ENCODE data around the gene CEP68.
A peak's percentile ranks its signal among the peaks of the same experiment; 100 is the strongest.
"Not testable (repeated sequence)": the region's sequence is repeated elsewhere in the genome, so short reads cannot be mapped to it uniquely, and the experiment has no call there.

The CEP68 gene

DNA sequence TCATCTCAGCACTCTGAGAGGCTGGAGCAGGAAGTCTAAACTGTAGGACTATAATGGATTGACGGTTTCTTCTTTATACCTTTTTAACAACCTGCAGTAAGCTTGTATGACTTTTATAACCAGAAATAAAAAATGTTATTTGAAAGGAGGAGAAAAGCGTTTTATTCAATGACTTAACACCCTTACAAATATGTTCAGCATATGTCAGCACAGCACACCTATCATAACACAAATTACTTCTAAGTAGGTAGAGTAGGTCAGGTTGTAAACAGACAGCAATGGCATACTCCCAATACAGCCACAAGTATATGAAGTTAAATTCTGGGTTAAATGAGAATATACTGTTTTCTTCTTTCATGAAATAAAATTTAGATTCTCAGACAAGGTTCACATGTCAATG, 57.6 kb downstream of the CEP68 start:
- Histone ChIP-seq H3K27ac (ENCODE audit: low read depth, low read length) (no peak overlapping the region), H3K9ac (ENCODE audit: low read length) (no peak overlapping the region), H3K4me3 (ENCODE audit: low read length) (no peak overlapping the region), H3K36me3 (ENCODE audit: control insufficient read depth, insufficient read depth, low read length) (no peaks in the 10 kb centered on the region), H3K27me3 (ENCODE audit: control insufficient read depth, insufficient read depth, low read length) (no peaks in the 10 kb centered on the region), H3K4me1 (ENCODE audit: control insufficient read depth, insufficient read depth, low read length) (no peaks in the 10 kb centered on the region)

DNA sequence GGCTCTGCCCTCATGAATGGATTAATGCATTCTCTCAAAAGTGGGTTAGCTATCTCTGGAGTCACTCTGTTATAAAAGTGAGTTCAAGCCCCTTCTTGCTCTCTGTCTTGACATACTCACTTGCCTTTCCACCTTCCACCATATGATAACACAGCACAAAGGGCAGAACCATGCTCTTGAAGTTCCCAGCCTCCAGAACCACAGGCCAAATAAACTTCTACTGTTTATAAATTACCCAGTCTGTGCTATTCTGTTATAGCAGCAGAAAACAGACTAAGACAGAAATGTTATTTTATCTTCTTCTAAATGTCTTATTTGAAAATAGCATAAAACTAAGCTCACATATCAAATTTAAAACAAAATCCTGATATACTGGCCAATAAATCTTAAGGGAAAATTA, 58.7 kb downstream of the CEP68 start:
- Histone ChIP-seq H3K4me3 (ENCODE audit: low read length) (no peak overlapping the region), H3K4me1 (ENCODE audit: control insufficient read depth, insufficient read depth, low read length) (no peaks in the 10 kb centered on the region), H3K9ac (ENCODE audit: low read length) (no peak overlapping the region), H3K27me3 (ENCODE audit: control insufficient read depth, insufficient read depth, low read length) (no peaks in the 10 kb centered on the region), H3K27ac (ENCODE audit: low read depth, low read length) (no peak overlapping the region), H3K36me3 (ENCODE audit: control insufficient read depth, insufficient read depth, low read length) (no peaks in the 10 kb centered on the region)

DNA sequence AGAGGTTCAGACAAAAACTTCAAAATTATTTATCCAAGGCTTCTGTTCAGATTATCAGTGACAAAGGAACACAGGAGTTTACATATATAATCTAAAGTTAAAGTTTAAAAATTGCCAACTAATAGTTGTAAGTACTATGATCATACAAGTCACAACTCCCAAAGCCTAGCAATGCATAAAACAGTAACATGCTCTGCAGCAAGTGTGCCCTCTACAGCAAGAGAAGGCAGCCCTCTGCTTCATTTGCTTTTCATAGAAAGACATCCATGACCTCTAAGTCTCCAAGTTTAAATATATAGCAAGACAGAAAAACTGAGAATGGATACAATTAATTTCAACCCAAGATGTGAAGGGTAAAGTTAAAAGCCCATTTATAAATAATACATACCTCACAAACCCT, 60.4 kb downstream of the CEP68 start:
- H3K9ac ChIP-seq (ENCODE audit: low read length): no peak overlapping the region
- no peak overlapping the region for H3K4me3 ChIP-seq (ENCODE audit: low read length)
- H3K27me3 ChIP-seq (ENCODE audit: control insufficient read depth, insufficient read depth, low read length): no peaks in the 10 kb centered on the region
- no peaks in the 10 kb centered on the region for H3K36me3 ChIP-seq (ENCODE audit: control insufficient read depth, insufficient read depth, low read length)
- H3K4me1 ChIP-seq (ENCODE audit: control insufficient read depth, insufficient read depth, low read length): peaks cover 3% of the 10 kb centered on the region
- H3K27ac ChIP-seq (ENCODE audit: low read depth, low read length): no peak overlapping the region

DNA sequence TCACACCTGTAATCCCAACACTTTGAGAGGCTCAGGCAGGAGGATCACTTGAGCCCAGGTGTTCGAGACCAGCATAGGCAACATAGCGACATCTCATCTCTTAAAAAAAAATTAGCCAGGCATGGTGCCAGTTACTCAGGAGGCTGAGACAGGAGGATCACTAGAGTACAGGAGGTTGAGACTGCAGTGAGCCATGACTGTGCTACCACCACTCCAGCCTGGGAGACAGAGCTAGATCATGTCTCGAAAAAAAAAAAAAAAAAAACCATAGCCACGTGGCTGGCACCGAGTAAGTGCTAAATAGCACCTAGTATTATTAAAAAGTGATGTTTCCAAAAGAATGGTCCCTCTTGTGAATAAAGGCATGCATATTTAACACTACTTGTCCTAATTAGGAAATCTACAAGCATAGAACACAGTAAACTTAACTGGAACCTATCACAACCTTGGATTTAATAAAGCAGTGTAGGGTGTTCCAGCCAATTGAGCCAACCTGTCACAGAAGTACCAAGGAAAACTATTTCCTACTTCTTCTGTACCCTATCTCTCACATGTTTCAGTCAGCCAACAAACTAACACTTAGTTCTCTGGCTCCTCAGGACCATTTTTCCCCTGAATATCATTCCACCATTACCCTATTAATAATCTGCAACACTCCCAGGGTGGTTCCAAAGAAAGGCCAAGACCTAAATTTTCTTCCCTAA, 64.9 kb downstream of the CEP68 start:
- Histone ChIP-seq H3K36me3 (ENCODE audit: control insufficient read depth, insufficient read depth, low read length) (no peaks in the 10 kb centered on the region), H3K27me3 (ENCODE audit: control insufficient read depth, insufficient read depth, low read length) (no peaks in the 10 kb centered on the region), H3K4me3 (ENCODE audit: low read length) (no peak overlapping the region), H3K9ac (ENCODE audit: low read length) (no peak overlapping the region), H3K4me1 (ENCODE audit: control insufficient read depth, insufficient read depth, low read length) (peaks cover 3% of the 10 kb centered on the region), H3K27ac (ENCODE audit: low read depth, low read length) (no peak overlapping the region)

DNA sequence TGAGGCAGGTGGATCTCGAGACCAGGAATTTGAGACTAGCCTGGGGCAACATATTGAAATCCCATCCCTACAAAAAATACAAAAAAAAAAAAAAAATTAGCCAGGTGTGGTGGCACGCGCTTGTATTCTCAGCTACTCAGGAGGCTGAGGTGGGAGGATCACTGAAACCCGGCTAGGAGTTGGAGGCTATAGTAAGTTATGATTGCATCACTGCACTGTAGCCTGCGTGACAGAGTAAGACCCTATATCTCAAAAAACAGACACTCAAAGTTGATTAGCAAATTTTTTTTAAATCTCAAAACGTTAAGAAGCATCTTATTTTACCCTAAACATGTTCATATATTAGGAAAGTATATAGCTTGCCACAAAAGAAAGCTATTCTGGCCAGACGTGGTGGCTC, 66.1 kb downstream of the CEP68 start:
- Histone ChIP-seq H3K9ac (ENCODE audit: low read length) (no peak overlapping the region), H3K4me3 (ENCODE audit: low read length) (no peak overlapping the region), H3K27me3 (ENCODE audit: control insufficient read depth, insufficient read depth, low read length) (no peaks in the 10 kb centered on the region), H3K27ac (ENCODE audit: low read depth, low read length) (no peak overlapping the region), H3K36me3 (ENCODE audit: control insufficient read depth, insufficient read depth, low read length) (no peaks in the 10 kb centered on the region), H3K4me1 (ENCODE audit: control insufficient read depth, insufficient read depth, low read length) (peaks cover 6% of the 10 kb centered on the region)

DNA sequence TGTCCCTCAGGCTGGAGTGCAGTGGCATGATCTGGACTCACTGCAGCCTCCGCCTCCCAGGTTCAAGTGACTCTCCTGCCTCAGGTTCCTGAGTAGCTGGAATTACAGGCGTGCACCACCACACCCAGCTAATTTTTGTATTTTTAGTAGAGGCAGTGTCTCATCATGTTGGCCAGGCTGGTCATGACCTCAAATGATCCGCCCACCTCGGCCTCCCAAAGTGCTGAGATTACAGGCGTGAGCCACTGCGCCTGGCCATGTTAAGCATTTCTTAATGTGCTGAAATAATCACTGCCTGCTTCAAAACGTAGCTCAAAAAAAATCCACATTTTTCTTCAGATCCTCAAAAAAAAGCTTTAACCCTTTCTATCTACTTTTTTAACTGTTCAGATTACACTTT, 69.2 kb downstream of the CEP68 start:
- not testable (repeated sequence) for H3K27me3 ChIP-seq (ENCODE audit: control insufficient read depth, insufficient read depth, low read length); H3K36me3 ChIP-seq (ENCODE audit: control insufficient read depth, insufficient read depth, low read length); H3K27ac ChIP-seq (ENCODE audit: low read depth, low read length); H3K4me3 ChIP-seq (ENCODE audit: low read length); H3K9ac ChIP-seq (ENCODE audit: low read length)
- peaks cover 11% of the 10 kb centered on the region for H3K4me1 ChIP-seq (ENCODE audit: control insufficient read depth, insufficient read depth, low read length)

DNA sequence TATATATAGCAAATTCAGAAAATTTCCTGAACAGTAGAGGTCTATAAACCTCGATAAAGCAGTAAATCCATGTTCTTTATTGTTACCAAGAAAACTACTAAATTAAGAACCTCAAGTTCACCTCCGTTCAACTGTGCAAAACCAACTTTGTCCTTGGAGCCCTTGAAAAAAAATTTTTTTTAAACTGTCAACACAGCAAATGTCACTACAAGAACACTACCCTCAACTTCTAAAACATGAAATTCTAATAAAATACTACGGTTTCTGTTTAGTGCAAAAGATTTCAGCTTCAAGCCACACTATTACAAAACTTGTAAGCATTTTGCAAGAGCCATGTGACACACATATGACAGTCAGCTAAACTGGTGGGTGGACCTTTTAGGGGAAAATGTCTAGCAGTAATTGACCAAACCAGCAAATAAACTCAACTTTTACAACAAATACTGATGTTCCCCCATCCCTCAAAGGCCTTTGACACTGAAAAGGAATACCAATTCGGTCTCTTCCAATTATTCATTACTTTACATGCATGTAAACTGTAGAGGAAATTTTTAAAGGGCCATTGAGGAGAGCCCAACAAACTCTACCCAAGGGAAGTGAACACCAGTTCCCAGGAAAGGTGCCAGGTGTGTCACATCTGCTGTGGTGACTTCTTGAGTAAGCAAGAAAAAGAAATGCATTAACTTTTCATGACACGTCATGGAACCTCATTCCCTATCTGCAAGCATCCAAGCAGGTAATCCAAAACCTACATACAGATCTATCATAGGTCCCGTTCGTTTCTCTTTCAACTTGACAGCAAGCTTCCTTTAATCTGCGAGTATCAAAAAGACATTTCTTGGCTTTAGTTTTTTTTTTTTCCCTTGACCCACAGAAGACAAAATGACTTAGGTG, 72.3 kb downstream of the CEP68 start:
- Histone ChIP-seq H3K4me3 (ENCODE audit: low read length) (peak overlapping the region; percentile 99), H3K9ac (ENCODE audit: low read length) (peak overlapping the region; percentile 97), H3K27ac (ENCODE audit: low read depth, low read length) (peak overlapping the region; percentile 99), H3K27me3 (ENCODE audit: control insufficient read depth, insufficient read depth, low read length) (peaks cover 3% of the 10 kb centered on the region), H3K4me1 (ENCODE audit: control insufficient read depth, insufficient read depth, low read length) (peaks cover 8% of the 10 kb centered on the region), H3K36me3 (ENCODE audit: control insufficient read depth, insufficient read depth, low read length) (no peaks in the 10 kb centered on the region)

DNA sequence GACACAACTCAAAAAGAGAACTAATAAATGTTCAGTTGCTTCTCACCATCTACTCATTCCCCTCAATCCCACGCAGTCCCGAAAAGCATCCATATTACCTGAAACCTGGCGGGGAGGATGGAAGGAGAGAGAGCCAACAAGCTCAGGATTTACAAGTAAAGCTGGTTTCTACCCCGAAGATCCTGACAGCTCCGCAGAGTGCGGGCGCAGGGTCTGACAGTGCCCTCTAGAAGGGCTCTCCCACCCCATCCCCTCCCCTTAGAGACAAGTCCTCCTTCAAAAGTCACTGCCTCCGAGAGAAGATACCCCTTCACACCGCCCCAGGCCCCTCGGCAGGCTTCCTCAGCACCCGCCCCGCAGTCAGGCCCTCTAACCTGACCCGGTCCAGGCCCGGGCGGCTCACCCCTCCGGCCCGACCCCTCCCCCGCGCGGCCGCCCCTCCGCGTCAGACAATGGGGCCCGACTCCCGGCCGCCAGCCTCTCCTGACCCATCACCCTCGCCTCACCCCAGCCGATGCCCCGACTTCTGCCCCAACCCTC, 73.1 kb downstream of the CEP68 start:
- H3K4me1 ChIP-seq (ENCODE audit: control insufficient read depth, insufficient read depth, low read length): peaks cover 8% of the 10 kb centered on the region
- H3K9ac ChIP-seq (ENCODE audit: low read length): peak overlapping the region; percentile 97
- H3K27ac ChIP-seq (ENCODE audit: low read depth, low read length): peak overlapping the region; percentile 99
- peaks cover 3% of the 10 kb centered on the region for H3K27me3 ChIP-seq (ENCODE audit: control insufficient read depth, insufficient read depth, low read length)
- H3K36me3 ChIP-seq (ENCODE audit: control insufficient read depth, insufficient read depth, low read length): no peaks in the 10 kb centered on the region
- peak overlapping the region; percentile 99 for H3K4me3 ChIP-seq (ENCODE audit: low read length)

DNA sequence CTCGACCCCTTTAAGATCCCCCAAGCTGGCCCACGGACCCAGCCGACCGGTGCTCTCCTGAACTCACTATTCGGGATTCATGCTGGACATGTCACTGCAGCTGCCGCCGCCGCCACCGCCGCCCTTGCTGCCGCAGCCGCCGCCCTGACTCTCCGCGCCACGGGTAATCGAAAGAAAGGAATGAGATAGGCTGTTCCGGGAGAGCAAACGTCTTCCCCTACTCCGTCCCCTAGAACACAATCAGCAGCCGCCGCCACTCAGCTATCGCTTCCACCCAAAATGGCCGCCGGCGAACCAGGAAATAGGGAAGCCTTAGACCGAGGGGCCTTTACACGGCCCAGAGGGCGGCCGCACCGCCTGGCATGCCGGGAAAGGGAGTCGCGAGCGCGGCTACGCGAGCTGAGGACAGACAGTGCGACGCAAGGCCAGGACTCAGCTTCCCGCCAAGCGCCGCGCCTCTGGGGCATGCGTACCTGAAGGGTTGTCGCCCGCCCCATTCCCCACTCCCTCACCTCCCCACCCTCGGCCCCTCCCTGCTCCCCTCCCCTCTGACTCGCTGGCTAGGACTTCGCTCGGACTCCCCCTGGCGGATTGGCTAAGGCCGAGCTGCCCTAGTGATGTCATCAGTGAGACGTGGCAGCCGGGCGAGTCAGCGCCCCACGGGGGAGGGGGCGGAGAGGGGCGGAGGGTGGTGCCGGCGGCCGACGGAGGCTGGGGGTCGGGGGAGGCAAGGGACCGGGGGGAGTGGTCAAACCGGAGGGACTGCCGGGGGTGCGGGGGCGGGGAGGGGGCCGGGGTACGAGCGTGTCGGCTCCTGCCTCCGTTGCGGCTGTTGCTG, 73.8 kb downstream of the CEP68 start, which contains the start of gene RAB1A:
RAB1A (minus strand) TSS at position 281 of the 838 bp plus-strand sequence; CDS start at position 90, 191 bp downstream.
- peak within 1 kb of the TSS; percentile 99 for H3K27ac ChIP-seq (ENCODE audit: low read depth, low read length)
- H3K27me3 ChIP-seq (ENCODE audit: control insufficient read depth, insufficient read depth, low read length): peaks cover 3% of the 10 kb centered on the region
- H3K9ac ChIP-seq (ENCODE audit: low read length): peak within 1 kb of the TSS; percentile 97
- peak within 1 kb of the TSS; percentile 99 for H3K4me3 ChIP-seq (ENCODE audit: low read length)
- peaks cover 8% of the 10 kb centered on the region for H3K4me1 ChIP-seq (ENCODE audit: control insufficient read depth, insufficient read depth, low read length)
- H3K36me3 ChIP-seq (ENCODE audit: control insufficient read depth, insufficient read depth, low read length): no peaks in the 10 kb centered on the region

DNA sequence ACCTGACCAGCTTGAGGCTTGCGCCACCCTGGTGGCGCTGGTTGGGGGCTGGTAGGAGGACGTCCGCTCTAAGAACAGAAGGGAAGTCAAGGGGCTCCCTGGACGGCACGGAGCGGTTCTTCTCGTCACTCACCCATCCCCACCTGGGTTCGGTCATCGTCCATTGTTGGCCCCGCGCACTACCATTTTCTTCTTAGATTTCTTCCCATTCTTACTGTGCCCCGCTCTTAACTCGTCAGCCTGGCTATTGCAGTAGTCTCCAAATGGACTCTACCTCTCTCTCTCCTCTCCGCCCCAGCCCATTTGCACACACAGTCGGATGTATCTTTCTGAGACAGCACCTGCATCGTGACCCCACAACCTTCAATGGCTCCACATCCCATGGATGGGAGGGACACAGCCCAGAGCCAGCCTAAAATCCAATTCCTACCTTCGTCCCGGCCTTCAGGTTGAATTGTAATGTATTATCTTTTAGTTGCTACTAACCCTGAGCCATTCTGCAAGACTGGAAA, 74.5 kb downstream of the CEP68 start:
- Histone ChIP-seq H3K9ac (ENCODE audit: low read length) (peak overlapping the region; percentile 50), H3K4me1 (ENCODE audit: control insufficient read depth, insufficient read depth, low read length) (peaks cover 8% of the 10 kb centered on the region)

DNA sequence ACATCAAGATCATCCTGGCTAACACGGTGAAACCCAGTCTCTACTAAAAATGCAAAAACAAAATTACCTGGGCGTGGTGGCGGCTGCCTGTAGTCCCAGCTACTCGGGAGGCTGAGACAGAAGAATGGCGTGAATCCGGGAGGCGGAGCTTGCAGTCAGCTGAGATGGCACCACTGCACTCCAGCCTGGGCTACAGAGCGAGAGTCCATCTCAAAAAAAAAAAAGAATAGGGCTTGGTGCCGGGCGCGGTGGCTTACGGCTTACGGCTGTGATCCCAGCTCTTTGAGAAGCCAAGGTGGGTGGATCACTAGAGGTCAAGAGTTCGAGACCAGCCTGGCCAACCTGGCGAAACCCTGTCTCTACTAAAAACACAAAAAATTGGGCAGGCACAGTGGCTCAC, 76.7 kb downstream of the CEP68 start:
- not testable (repeated sequence) for H3K4me3 ChIP-seq (ENCODE audit: low read length); H3K27ac ChIP-seq (ENCODE audit: low read depth, low read length); H3K9ac ChIP-seq (ENCODE audit: low read length); H3K36me3 ChIP-seq (ENCODE audit: control insufficient read depth, insufficient read depth, low read length); H3K27me3 ChIP-seq (ENCODE audit: control insufficient read depth, insufficient read depth, low read length); H3K4me1 ChIP-seq (ENCODE audit: control insufficient read depth, insufficient read depth, low read length)

More for the DNA sequence above, 74.5 kb downstream of the CEP68 start:
- Histone ChIP-seq H3K4me3 (ENCODE audit: low read length) (peak overlapping the region; percentile 70), H3K27me3 (ENCODE audit: control insufficient read depth, insufficient read depth, low read length) (peaks cover 3% of the 10 kb centered on the region), H3K36me3 (ENCODE audit: control insufficient read depth, insufficient read depth, low read length) (no peaks in the 10 kb centered on the region), H3K27ac (ENCODE audit: low read depth, low read length) (peak overlapping the region; percentile 70)

DNA sequence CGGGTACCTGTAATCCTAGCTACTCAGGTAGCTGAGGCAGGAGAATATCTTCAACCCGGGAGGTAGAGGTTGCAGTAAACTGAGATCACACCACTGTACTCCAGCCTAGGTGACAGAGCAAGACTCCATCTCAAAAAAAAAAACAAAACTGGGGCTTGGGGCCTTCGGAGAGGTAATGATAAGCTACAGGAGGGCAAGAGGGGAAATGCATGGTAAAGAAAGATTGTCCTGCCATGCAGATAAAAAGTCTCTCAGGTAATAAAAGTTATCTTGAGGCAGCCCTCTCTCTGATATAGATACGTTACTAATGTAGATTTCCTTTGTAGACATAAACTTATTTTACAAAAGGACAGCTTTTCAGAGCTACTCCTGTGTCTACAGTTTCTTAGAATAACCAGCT, 77.4 kb downstream of the CEP68 start:
- Histone ChIP-seq H3K9ac (ENCODE audit: low read length) (no peak overlapping the region), H3K4me1 (ENCODE audit: control insufficient read depth, insufficient read depth, low read length) (peaks cover 2% of the 10 kb centered on the region), H3K27ac (ENCODE audit: low read depth, low read length) (no peak overlapping the region), H3K4me3 (ENCODE audit: low read length) (no peak overlapping the region), H3K36me3 (ENCODE audit: control insufficient read depth, insufficient read depth, low read length) (no peaks in the 10 kb centered on the region), H3K27me3 (ENCODE audit: control insufficient read depth, insufficient read depth, low read length) (peaks cover 2% of the 10 kb centered on the region)
